ENCODE data around the gene ECE1. TPM values are rescaled to one million over a fixed set of nuclear protein-coding genes. Genes with fewer than 3 reads are reported as not detected.

ECE1 gene
- total and polyA plus RNA-seq, 2 of the 13 experiments (the other 11 are each of a cell fraction or from before 2014, with no cell fraction given) = 13.5 to 21.2 TPM

- intact Hi-C loops (cut with micrococcal nuclease; ENCODE audit: unreplicated experiment) = loop anchor here (5.0 kb wide), 1 partner anchor 72 kb away; no protein-coding TSS in a partner anchor
These were observed 49.3 kb upstream of the ECE1 start for GRCh38 chr1:21339356-21340229.

More at GRCh38 chr1:21339356-21340229, 49.3 kb upstream of the ECE1 start:
- peak overlapping the region; percentile 68 for H3K4me2 ChIP-seq (ENCODE audit: low read depth, low read length)
- H3K9ac ChIP-seq (ENCODE audit: insufficient read depth, low read depth, low read length) = no peak overlapping the region
- peaks cover 3% of the 10 kb centered on the region for H4K20me1 ChIP-seq (ENCODE audit: insufficient read depth, low read length)
- H3K79me2 ChIP-seq (ENCODE audit: insufficient read depth, low read length) = peaks cover 21% of the 10 kb centered on the region
- no peaks in the 10 kb centered on the region for H3K9me3 ChIP-seq (ENCODE audit: low read length)
- ATAC-seq (no peak), DNase-seq (ENCODE audit: low spot score) (no peak), FAIRE-seq (no peak)
- TF ChIP-seq HNF4A (CRISPR knock-in tag; IDR thresholded peaks at IDR 0.05) = 0 out of 2 replicates have a peak, but pooled peaks have one; percentile 27
- peak; percentile 29; the same call in 1 of the 2 replicates for TF ChIP-seq MXD1 (CRISPR knock-in tag; IDR thresholded peaks at IDR 0.05)
- TF ChIP-seq ZNF747 (CRISPR knock-in tag; IDR thresholded peaks at IDR 0.05; ENCODE audit: borderline replicate concordance) = 0 out of 2 replicates have a peak, but pooled peaks have one; percentile 8
- 0 out of 2 replicates have a peak, but pooled peaks have one; percentile 8 for TF ChIP-seq FUBP1 (CRISPR knock-in tag; IDR thresholded peaks at IDR 0.05; ENCODE audit: borderline replicate concordance)
- TF ChIP-seq HMG20B (CRISPR knock-in tag; conservative IDR thresholded peaks at IDR 0.05) = 0 out of 2 replicates have a peak, but pooled peaks have one; percentile 11
- TF ChIP-seq MED8 (CRISPR knock-in tag; IDR thresholded peaks at IDR 0.05; ENCODE audit: insufficient replicate concordance) = no peak
- 0 out of 2 replicates have a peak, but pooled peaks have one; percentile 76 for TF ChIP-seq ARID2 (CRISPR knock-in tag; IDR thresholded peaks at IDR 0.05; ENCODE audit: borderline replicate concordance)
- peak; percentile 49; the same call in 1 of the 2 replicates for TF ChIP-seq GFI1 (CRISPR knock-in tag; IDR thresholded peaks at IDR 0.05; ENCODE audit: borderline replicate concordance)
- TF ChIP-seq RNF219 (CRISPR knock-in tag; IDR thresholded peaks at IDR 0.05) = no peak
- TF ChIP-seq CSRNP1 (CRISPR knock-in tag; IDR thresholded peaks at IDR 0.05) = 0 out of 2 replicates have a peak, but pooled peaks have one; percentile 11
- no peak for TF ChIP-seq ZMYM2 (CRISPR knock-in tag; IDR thresholded peaks at IDR 0.05)
- 0 out of 2 replicates have a peak, but pooled peaks have one; percentile 11 for TF ChIP-seq SNAPC2 (CRISPR knock-in tag; IDR thresholded peaks at IDR 0.05)
- no peak overlapping the region for H2AFZ ChIP-seq (ENCODE audit: low read length)
- H3K36me3 ChIP-seq (replicated peaks in 1 of 2; ENCODE audit: control insufficient read depth in 1 of 2, insufficient read depth in 2 of 2, low read length in 2 of 2) = no peaks in the 10 kb centered on the region
- in situ Hi-C loops (cut with HindIII; ENCODE audit: extremely low pct_ligation_motif_present, low pct_unique_long_range_greater_than_20kb) = no loop called here
- no TSS peak for BruUV-seq (replicated peaks)
- H3K4me1 ChIP-seq (ENCODE audit: insufficient read depth, low read length) = peaks cover 96% of the 10 kb centered on the region
- CTCF ChIA-PET (ENCODE audit: low intra/inter-chr PET ratio, low total read pairs) = no interaction called here
- WGBS (ENCODE audit: low lambda C conversion rate) = 69% methylated on average over 7 of the region's 9 CpGs
- no peaks in the 10 kb centered on the region for H3K27me3 ChIP-seq (ENCODE audit: control insufficient read depth in 1 of 2, insufficient read depth in 2 of 2, low read length in 2 of 2)
- POLR2A ChIA-PET = interaction anchor here (1.0 to 3.4 kb wide), 15 partner anchors 10 to 713 kb away, joined by 3 to 43 read pairs (median 5); partner anchors contain the start of gene CDC42
- peak overlapping the region in 1 of 3 experiments; percentile 26; a peak in 2 of 6 replicates for H3K4me3 ChIP-seq (replicated peaks in 1 of 3; ENCODE audit: insufficient read depth in 1 of 3, low read depth in 2 of 3, low read length in 3 of 3)
- peak overlapping the region; percentile 48 for H3K27ac ChIP-seq (ENCODE audit: extremely low read length, insufficient read depth, low read length)

Measured in HepG2 (cell line).